MV-4-11 (cell line): ENCODE measurements around the gene COG5.
"Not testable (repeated sequence)": the region's sequence is repeated elsewhere in the genome, so short reads cannot be mapped to it uniquely, and the experiment has no call there.

Source experiments
- DNase-seq: peaks from one replicate; lab custom pipeline; 2025; lab: John Stamatoyannopoulos, UW

The COG5 gene

GRCh38 chr7:107269790-107270189, 293.9 kb downstream of the COG5 start:
- DNase-seq, result no peak

- DNase-seq, result no peak
Observed at GRCh38 chr7:107268594-107268993, 295.1 kb downstream of the COG5 start.

- DNase-seq, result no peak
Observed at GRCh38 chr7:107267138-107267537, 296.6 kb downstream of the COG5 start.

- no peak for DNase-seq
Observed at GRCh38 chr7:107264723-107265122, 299.0 kb downstream of the COG5 start.

GRCh38 chr7:107262857-107263256, 300.9 kb downstream of the COG5 start:
- no peak for DNase-seq

GRCh38 chr7:107258737-107259136, 305.0 kb downstream of the COG5 start:
- no peak for DNase-seq

- no peak for DNase-seq
Observed at GRCh38 chr7:107255602-107256001, 308.1 kb downstream of the COG5 start.

GRCh38 chr7:107254398-107254985, 309.2 kb downstream of the COG5 start:
- DNase-seq, result no peak

- DNase-seq, result no peak
Observed at GRCh38 chr7:107253599-107253998, 310.1 kb downstream of the COG5 start.

GRCh38 chr7:107251963-107252362, 311.8 kb downstream of the COG5 start:
- DNase-seq, result no peak

- no peak for DNase-seq
Observed at GRCh38 chr7:107248551-107249316, 315.0 kb downstream of the COG5 start.

- not testable (repeated sequence) for DNase-seq
Observed at GRCh38 chr7:107246836-107247235, 316.9 kb downstream of the COG5 start.

GRCh38 chr7:107244613-107245012, 319.1 kb downstream of the COG5 start:
- no peak for DNase-seq

GRCh38 chr7:107242267-107242666, 321.5 kb downstream of the COG5 start:
- DNase-seq, result no peak

- DNase-seq, result no peak
Observed at GRCh38 chr7:107237451-107237850, 326.3 kb downstream of the COG5 start.

- no peak for DNase-seq
Observed at GRCh38 chr7:107236862-107237261, 326.9 kb downstream of the COG5 start.

GRCh38 chr7:107234436-107234835, 329.3 kb downstream of the COG5 start:
- no peak for DNase-seq

- no peak for DNase-seq
Observed at GRCh38 chr7:107233981-107234380, 329.7 kb downstream of the COG5 start.

- DNase-seq, result no peak
Observed at GRCh38 chr7:107233174-107233573, 330.5 kb downstream of the COG5 start.

- peak; percentile 20 for DNase-seq
Observed at GRCh38 chr7:107232568-107233090, 331.1 kb downstream of the COG5 start.

GRCh38 chr7:107230334-107230733, 333.4 kb downstream of the COG5 start:
- DNase-seq, result no peak

GRCh38 chr7:107228291-107228690, 335.4 kb downstream of the COG5 start:
- no peak for DNase-seq

GRCh38 chr7:107224374-107225223, 339.1 kb downstream of the COG5 start:
- no peak for DNase-seq
